ENCODE measurements around the gene CALR3. TPM values are rescaled to one million over a fixed set of nuclear protein-coding genes. Genes with fewer than 3 reads are reported as not detected.
"Not testable (repeated sequence)": the region's sequence is repeated elsewhere in the genome, so short reads cannot be mapped to it uniquely, and the experiment has no call there.

CALR3 gene
- total and polyA plus RNA-seq, 7 donors: 0.07 to 0.32 (median 0.25) TPM; not detected in 4

DNA sequence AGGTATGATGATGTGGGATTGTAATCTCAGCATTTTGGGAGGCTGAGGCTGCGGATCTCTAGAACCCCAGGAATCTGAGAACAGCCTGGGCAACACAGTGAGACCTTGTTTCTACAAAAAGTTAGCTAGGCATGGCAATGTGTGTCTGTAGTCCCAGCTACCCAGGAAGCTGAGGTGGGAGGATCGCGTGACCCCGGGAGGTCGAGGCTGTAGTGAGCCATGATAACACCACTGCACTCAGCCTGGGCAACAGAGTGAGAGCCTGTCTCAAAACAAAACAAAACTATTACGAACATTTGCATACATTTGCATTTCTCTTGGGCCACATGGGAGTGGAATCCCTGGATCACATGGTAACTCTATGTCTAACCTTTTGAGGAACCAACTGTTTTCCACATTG lies 1.9 kb upstream of the CALR3 start:
- H3K4me1 ChIP-seq: peaks cover 8% of the 10 kb centered on the region
- peak overlapping the region; percentile 89 for H3K27ac ChIP-seq
- H3K36me3 ChIP-seq (ENCODE audit: insufficient read depth in 1 of 2, low read depth in 1 of 2): peaks cover 0 to 25% of the 10 kb centered on the region in 2 donors
- intact Hi-C loops (cut with DNase I): loop anchor here in 1 of 2 donors (5.0 kb wide), 2 partner anchors 44 to 56 kb away; partner anchors contain the start of gene CHERP
- H3K27me3 ChIP-seq (ENCODE audit: insufficient read depth in 3 of 3, low read length in 2 of 3): no peaks in the 10 kb centered on the region
- DNase-seq: no peak
- WGBS, 3 donors: 92 to 95% (median 94%) methylated on average over 6 of the region's 6 CpGs
- ATAC-seq: no peak
- no peak overlapping the region for H3K4me3 ChIP-seq
- no peaks in the 10 kb centered on the region for H3K9me3 ChIP-seq
- TF ChIP-seq, protein P1, sequence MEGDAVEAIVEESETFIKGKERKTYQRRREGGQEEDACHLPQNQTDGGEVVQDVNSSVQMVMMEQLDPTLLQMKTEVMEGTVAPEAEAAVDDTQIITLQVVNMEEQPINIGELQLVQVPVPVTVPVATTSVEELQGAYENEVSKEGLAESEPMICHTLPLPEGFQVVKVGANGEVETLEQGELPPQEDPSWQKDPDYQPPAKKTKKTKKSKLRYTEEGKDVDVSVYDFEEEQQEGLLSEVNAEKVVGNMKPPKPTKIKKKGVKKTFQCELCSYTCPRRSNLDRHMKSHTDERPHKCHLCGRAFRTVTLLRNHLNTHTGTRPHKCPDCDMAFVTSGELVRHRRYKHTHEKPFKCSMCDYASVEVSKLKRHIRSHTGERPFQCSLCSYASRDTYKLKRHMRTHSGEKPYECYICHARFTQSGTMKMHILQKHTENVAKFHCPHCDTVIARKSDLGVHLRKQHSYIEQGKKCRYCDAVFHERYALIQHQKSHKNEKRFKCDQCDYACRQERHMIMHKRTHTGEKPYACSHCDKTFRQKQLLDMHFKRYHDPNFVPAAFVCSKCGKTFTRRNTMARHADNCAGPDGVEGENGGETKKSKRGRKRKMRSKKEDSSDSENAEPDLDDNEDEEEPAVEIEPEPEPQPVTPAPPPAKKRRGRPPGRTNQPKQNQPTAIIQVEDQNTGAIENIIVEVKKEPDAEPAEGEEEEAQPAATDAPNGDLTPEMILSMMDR (IDR thresholded peaks at IDR 0.05): no peak

GRCh38 chr19:16497042-16497441 lies 1.1 kb upstream of the CALR3 start:
- peaks cover 8% of the 10 kb centered on the region for H3K4me1 ChIP-seq
- 62 to 76% (median 68%) methylated on average over 12 of the region's 12 CpGs for WGBS, 3 donors
- intact Hi-C loops (cut with DNase I): loop anchor here in 1 of 2 donors (5.0 kb wide), 2 partner anchors 45 to 55 kb away; partner anchors contain the start of gene CHERP
- peak overlapping the region; percentile 81 for H3K4me3 ChIP-seq
- H3K36me3 ChIP-seq (ENCODE audit: insufficient read depth in 1 of 2, low read depth in 1 of 2): peaks cover 0 to 17% of the 10 kb centered on the region in 2 donors
- H3K27me3 ChIP-seq (ENCODE audit: insufficient read depth in 3 of 3, low read length in 2 of 3): no peaks in the 10 kb centered on the region
- H3K9me3 ChIP-seq: no peaks in the 10 kb centered on the region
- no peak for DNase-seq
- TF ChIP-seq, protein P1 (IDR thresholded peaks at IDR 0.05): no peak
- peak overlapping the region; percentile 89 for H3K27ac ChIP-seq
- no peak for ATAC-seq

GRCh38 chr19:16496613-16496983 lies 631 bp upstream of the CALR3 start:
- Histone ChIP-seq H3K36me3 (ENCODE audit: insufficient read depth in 1 of 2, low read depth in 1 of 2) (peaks cover 0 to 12% of the 10 kb centered on the region in 2 donors), H3K4me3 (peak overlapping the region; percentile 81), H3K9me3 (no peaks in the 10 kb centered on the region), H3K4me1 (peaks cover 8% of the 10 kb centered on the region), H3K27ac (peak overlapping the region; percentile 89), H3K27me3 (ENCODE audit: insufficient read depth in 3 of 3, low read length in 2 of 3) (no peaks in the 10 kb centered on the region)
- ATAC-seq (peak; percentile 65 to 81 (median 72)), DNase-seq (peak; percentile 63 to 89)
- intact Hi-C loops (cut with DNase I): loop anchor here in 1 of 2 donors (5.0 kb wide), 2 partner anchors 46 to 54 kb away; partner anchors contain the start of gene CHERP
- WGBS, 3 donors: 11 to 14% (median 13%) methylated on average over 16 of the region's 16 CpGs
- TF ChIP-seq, protein P1 (IDR thresholded peaks at IDR 0.05): no peak

DNA sequence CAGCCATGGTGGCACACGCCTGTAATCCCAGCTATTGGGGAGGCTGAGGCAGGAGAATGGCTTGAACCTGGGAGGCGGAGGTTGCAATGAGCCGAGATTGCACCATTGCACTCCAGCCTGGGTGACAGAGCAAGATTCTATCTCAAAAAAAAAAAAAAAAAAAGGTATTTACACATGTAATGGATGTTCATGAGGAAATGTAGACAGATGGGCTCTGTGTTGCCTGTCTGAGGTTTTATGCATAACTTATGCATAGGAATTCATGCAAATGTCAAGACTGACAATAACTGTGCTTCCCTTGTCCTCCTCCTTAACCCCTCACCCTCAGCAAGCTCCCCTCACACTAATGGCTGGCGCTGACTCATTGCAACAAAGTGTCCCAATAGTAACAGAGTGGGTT lies 9.5 kb downstream of the CALR3 start:
- H3K27me3 ChIP-seq (ENCODE audit: insufficient read depth in 3 of 3, low read length in 2 of 3); H3K36me3 ChIP-seq (ENCODE audit: insufficient read depth in 1 of 2, low read depth in 1 of 2); H3K9me3 ChIP-seq; H3K4me1 ChIP-seq; H3K4me3 ChIP-seq; DNase-seq; ATAC-seq; H3K27ac ChIP-seq: not testable (repeated sequence)
- intact Hi-C loops (cut with DNase I): loop anchor here in 1 of 2 donors (2.0 kb wide), 1 partner anchor 52 kb away; no protein-coding TSS in a partner anchor
- WGBS, 3 donors: 89 to 97% (median 93%) methylated on average over 4 of the region's 4 CpGs

DNA sequence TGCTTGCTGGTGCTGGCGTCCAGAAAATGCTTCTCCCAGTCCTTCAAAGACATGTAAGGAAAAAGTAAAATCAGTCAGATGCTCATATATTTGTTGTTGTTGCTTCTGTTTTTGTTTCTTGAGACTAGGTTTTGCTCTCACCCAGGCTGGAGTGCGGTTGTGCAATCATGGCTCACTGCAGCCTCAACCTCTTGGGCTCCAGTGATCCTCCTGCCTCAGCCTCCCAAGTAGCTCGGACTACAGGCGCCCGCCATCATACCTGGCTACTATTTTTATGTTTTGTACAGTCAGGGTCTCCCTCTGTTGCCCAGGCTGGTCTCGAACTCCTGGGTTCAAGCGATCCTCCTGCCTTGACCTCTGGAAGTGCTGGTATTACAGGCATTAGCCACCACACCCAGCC lies 13.2 kb downstream of the CALR3 start:
- no peaks in the 10 kb centered on the region for H3K27me3 ChIP-seq (ENCODE audit: insufficient read depth in 3 of 3, low read length in 2 of 3)
- ATAC-seq (no peak), DNase-seq (no peak)
- H3K27ac ChIP-seq: no peak overlapping the region
- H3K4me1 ChIP-seq: no peaks in the 10 kb centered on the region
- no peaks in the 10 kb centered on the region for H3K36me3 ChIP-seq (ENCODE audit: insufficient read depth in 1 of 2, low read depth in 1 of 2)
- H3K4me3 ChIP-seq: no peak overlapping the region
- no peaks in the 10 kb centered on the region for H3K9me3 ChIP-seq
- 78 to 91% (median 82%) methylated on average over 7 of the region's 7 CpGs for WGBS, 3 donors
- intact Hi-C loops (cut with DNase I): no loop called here
- TF ChIP-seq, protein P1 (IDR thresholded peaks at IDR 0.05): no peak
